Astrocyte (in vitro differentiated cells and primary cell): Measurements from ENCODE around the gene LRRC27. TPM values are rescaled to one million over a fixed set of nuclear protein-coding genes. Genes with fewer than 3 reads are reported as not detected.

ENCODE experiments used
- DNase-seq: peaks from one replicate; pipeline ENCODE4 v3.0.0-alpha.2; 2010; ENCODE audit warnings: low read depth
- FAIRE-seq: peaks from 2 replicates; lab custom pipeline; 2011; peaks lifted over from hg19 to GRCh38; lab: Jason Lieb, UNC
- H2AFZ ChIP-seq: 2 replicates; pipeline ENCODE4 v1.6.0; 2012; ENCODE audit warnings: low read depth, low read length, inconsistent platforms
- H3K27ac ChIP-seq: 2 replicates; pipeline ENCODE4 v1.5.1; 2011; ENCODE audit warnings: low read depth, low read length, inconsistent platforms
- H3K27me3 ChIP-seq: 2 replicates; pipeline ENCODE4 v1.6.0; 2011; ENCODE audit warnings: low read length, inconsistent platforms; ENCODE audit not compliant: insufficient read depth
- H3K36me3 ChIP-seq: 2 replicates; pipeline ENCODE4 v1.5.1; 2011; ENCODE audit warnings: low read length, inconsistent platforms; ENCODE audit not compliant: insufficient read depth
- H3K4me1 ChIP-seq: 2 replicates; pipeline ENCODE4 v1.5.1; 2011; ENCODE audit warnings: low read length, inconsistent platforms; ENCODE audit not compliant: insufficient read depth
- H3K4me2 ChIP-seq: 2 replicates; pipeline ENCODE4 v1.6.0; 2012; ENCODE audit warnings: low read length, inconsistent platforms
- H3K4me3 ChIP-seq: 2 replicates; pipeline ENCODE4 v1.5.1; 2011; ENCODE audit warnings: low read depth, mild to moderate bottlenecking, low read length, inconsistent platforms; ENCODE audit not compliant: insufficient read depth
- H3K79me2 ChIP-seq: 2 replicates; pipeline ENCODE4 v1.6.0; 2012; ENCODE audit warnings: mild to moderate bottlenecking, low read length, inconsistent platforms; ENCODE audit not compliant: insufficient read depth
- H3K9ac ChIP-seq: 2 replicates; pipeline ENCODE4 v1.6.0; 2012; ENCODE audit warnings: mild to moderate bottlenecking, low read length, inconsistent platforms
- H3K9me3 ChIP-seq: 2 replicates; pipeline ENCODE4 v1.5.1; 2012; ENCODE audit warnings: low read depth, mild to moderate bottlenecking, low read length, inconsistent platforms; ENCODE audit not compliant: insufficient read depth
- H4K20me1 ChIP-seq: 2 replicates; pipeline ENCODE4 v1.6.0; 2012; ENCODE audit warnings: low read length, inconsistent platforms; ENCODE audit not compliant: insufficient read depth
- H3K27ac Mint-ChIP-seq: one replicate; pipeline ENCODE4 v1.8.0; 2021; ENCODE audit warnings: mild to moderate bottlenecking, mixed read lengths; ENCODE audit not compliant: unreplicated experiment
- H3K27me3 Mint-ChIP-seq: one replicate; pipeline ENCODE4 v1.8.0; 2021; ENCODE audit warnings: low read depth, mixed read lengths; ENCODE audit not compliant: unreplicated experiment
- H3K36me3 Mint-ChIP-seq: one replicate; pipeline ENCODE4 v1.8.0; 2021; ENCODE audit warnings: low read depth, mixed read lengths; ENCODE audit not compliant: unreplicated experiment
- H3K4me1 Mint-ChIP-seq: one replicate; pipeline ENCODE4 v1.8.0; 2021; ENCODE audit warnings: low read depth, mixed read lengths; ENCODE audit not compliant: unreplicated experiment
- H3K4me3 Mint-ChIP-seq: one replicate; pipeline ENCODE4 v1.8.0; 2021; ENCODE audit warnings: mild to moderate bottlenecking, moderate library complexity, mixed read lengths; ENCODE audit not compliant: unreplicated experiment
- H3K9me3 Mint-ChIP-seq: one replicate; pipeline ENCODE4 v1.8.0; 2021; ENCODE audit warnings: mild to moderate bottlenecking, mixed read lengths; ENCODE audit not compliant: unreplicated experiment
- CTCF ChIP-seq: IDR thresholded peaks from 2 replicates; pipeline ENCODE4 v1.5.1; 2011; ENCODE audit warnings: low read depth, mild to moderate bottlenecking, inconsistent platforms, low read length, moderate library complexity; ENCODE audit not compliant: insufficient read depth
- EZH2 ChIP-seq: IDR thresholded peaks from 2 replicates; pipeline ENCODE4 v1.6.1; 2012; ENCODE audit warnings: mild to moderate bottlenecking, low read length, inconsistent platforms; ENCODE audit not compliant: insufficient read depth
- total RNA-seq: library from RNA; stranded (reverse); gene quantifications from 2 replicates; pipeline ENCODE4 v1.2.1, GENCODE V29; 2021

Gene LRRC27
- total RNA-seq, 1 donor from 2014 or later: 8.0 TPM

GRCh38 chr10:132297526-132297925 lies 34.5 kb upstream of the LRRC27 start:
- no peaks in the 10 kb centered on the region for H3K9me3 ChIP-seq
- no peak overlapping the region for H3K4me3 Mint-ChIP-seq
- H3K36me3 Mint-ChIP-seq: peaks cover 3% of the 10 kb centered on the region
- H2AFZ ChIP-seq: no peak overlapping the region
- peaks cover 4% of the 10 kb centered on the region for H3K9me3 Mint-ChIP-seq
- FAIRE-seq (no peak), DNase-seq (no peak)
- H3K4me2 ChIP-seq: no peak overlapping the region
- H4K20me1 ChIP-seq: peaks cover 14% of the 10 kb centered on the region
- no peak overlapping the region for H3K4me3 ChIP-seq
- no peak overlapping the region for H3K9ac ChIP-seq
- no peak overlapping the region for H3K27ac Mint-ChIP-seq
- H3K4me1 ChIP-seq: no peaks in the 10 kb centered on the region
- no peak overlapping the region for H3K27ac ChIP-seq
- no peak for TF ChIP-seq CTCF
- TF ChIP-seq EZH2: no peak
- H3K36me3 ChIP-seq: no peaks in the 10 kb centered on the region
- H3K4me1 Mint-ChIP-seq: peaks cover 5% of the 10 kb centered on the region
- H3K79me2 ChIP-seq: no peaks in the 10 kb centered on the region
- peaks cover 12% of the 10 kb centered on the region for H3K27me3 ChIP-seq
- H3K27me3 Mint-ChIP-seq: peaks cover 10% of the 10 kb centered on the region

GRCh38 chr10:132298038-132298881 lies 33.7 kb upstream of the LRRC27 start:
- Mint-ChIP-seq H3K4me3 (no peak overlapping the region), H3K36me3 (peaks cover 3% of the 10 kb centered on the region), H3K27ac (no peak overlapping the region), H3K4me1 (peaks cover 5% of the 10 kb centered on the region), H3K27me3 (peaks cover 14% of the 10 kb centered on the region), H3K9me3 (peaks cover 4% of the 10 kb centered on the region)
- Histone ChIP-seq H3K79me2 (no peaks in the 10 kb centered on the region), H3K36me3 (no peaks in the 10 kb centered on the region), H4K20me1 (peaks cover 14% of the 10 kb centered on the region), H2AFZ (no peak overlapping the region), H3K27ac (no peak overlapping the region), H3K27me3 (peaks cover 12% of the 10 kb centered on the region), H3K4me2 (no peak overlapping the region), H3K9ac (no peak overlapping the region), H3K4me1 (no peaks in the 10 kb centered on the region), H3K9me3 (no peaks in the 10 kb centered on the region), H3K4me3 (no peak overlapping the region)
- FAIRE-seq: no peak
- no peak for DNase-seq
- TF ChIP-seq EZH2: no peak

- H4K20me1 ChIP-seq: peaks cover 5% of the 10 kb centered on the region
- H3K4me2 ChIP-seq: no peak overlapping the region
- no peak overlapping the region for H3K9ac ChIP-seq
- H3K4me3 Mint-ChIP-seq: no peak overlapping the region
- H3K79me2 ChIP-seq: no peaks in the 10 kb centered on the region
- H3K27me3 ChIP-seq: peaks cover 15% of the 10 kb centered on the region
- no peak overlapping the region for H2AFZ ChIP-seq
- peaks cover 3% of the 10 kb centered on the region for H3K4me1 Mint-ChIP-seq
- H3K27me3 Mint-ChIP-seq: peaks cover 15% of the 10 kb centered on the region
- no peaks in the 10 kb centered on the region for H3K36me3 ChIP-seq
- peaks cover 4% of the 10 kb centered on the region for H3K9me3 Mint-ChIP-seq
- FAIRE-seq: no peak
- peaks cover 3% of the 10 kb centered on the region for H3K36me3 Mint-ChIP-seq
- DNase-seq: no peak
- H3K27ac Mint-ChIP-seq: no peak overlapping the region
- H3K4me1 ChIP-seq: no peaks in the 10 kb centered on the region
- TF ChIP-seq CTCF (no peak), EZH2 (no peak)
- H3K4me3 ChIP-seq: no peak overlapping the region
- H3K9me3 ChIP-seq: no peaks in the 10 kb centered on the region
- H3K27ac ChIP-seq: no peak overlapping the region
Measured at GRCh38 chr10:132299371-132300336, 32.3 kb upstream of the LRRC27 start.
